GM18508 (cell line): ENCODE measurements around the gene QSOX1.

Source experiments
- ATAC-seq: cut with Tn5 transposase; IDR thresholded peaks from one replicate; pipeline ENCODE4 v1.9.1; 2021; ENCODE audit warnings: moderate number of reproducible peaks; ENCODE audit not compliant: insufficient read depth, unreplicated experiment

The QSOX1 gene

GRCh38 chr1:180210008-180210620 is 55.4 kb downstream of the QSOX1 start:
- ATAC-seq = no peak

- ATAC-seq = no peak
These were observed 56.6 kb downstream of the QSOX1 start for GRCh38 chr1:180211156-180211859.

DNA sequence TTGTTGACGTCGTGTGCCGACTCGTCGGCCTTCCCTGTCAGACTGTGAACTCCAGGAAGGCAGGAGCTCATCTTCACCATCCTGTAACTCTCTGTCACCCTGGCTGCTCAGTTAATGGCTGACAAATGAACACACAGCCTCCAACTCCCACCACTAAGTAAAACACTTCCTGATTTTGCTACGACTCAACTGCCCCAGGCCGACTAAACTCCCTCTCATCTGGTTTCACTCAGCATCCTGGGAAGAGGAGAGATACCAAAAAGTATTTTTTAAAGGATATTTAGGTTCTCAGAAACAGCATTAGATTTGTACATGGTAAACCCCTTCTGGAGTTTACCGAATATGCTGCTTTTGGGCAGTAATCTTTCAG is 57.2 kb downstream of the QSOX1 start:
- ATAC-seq = no peak

DNA sequence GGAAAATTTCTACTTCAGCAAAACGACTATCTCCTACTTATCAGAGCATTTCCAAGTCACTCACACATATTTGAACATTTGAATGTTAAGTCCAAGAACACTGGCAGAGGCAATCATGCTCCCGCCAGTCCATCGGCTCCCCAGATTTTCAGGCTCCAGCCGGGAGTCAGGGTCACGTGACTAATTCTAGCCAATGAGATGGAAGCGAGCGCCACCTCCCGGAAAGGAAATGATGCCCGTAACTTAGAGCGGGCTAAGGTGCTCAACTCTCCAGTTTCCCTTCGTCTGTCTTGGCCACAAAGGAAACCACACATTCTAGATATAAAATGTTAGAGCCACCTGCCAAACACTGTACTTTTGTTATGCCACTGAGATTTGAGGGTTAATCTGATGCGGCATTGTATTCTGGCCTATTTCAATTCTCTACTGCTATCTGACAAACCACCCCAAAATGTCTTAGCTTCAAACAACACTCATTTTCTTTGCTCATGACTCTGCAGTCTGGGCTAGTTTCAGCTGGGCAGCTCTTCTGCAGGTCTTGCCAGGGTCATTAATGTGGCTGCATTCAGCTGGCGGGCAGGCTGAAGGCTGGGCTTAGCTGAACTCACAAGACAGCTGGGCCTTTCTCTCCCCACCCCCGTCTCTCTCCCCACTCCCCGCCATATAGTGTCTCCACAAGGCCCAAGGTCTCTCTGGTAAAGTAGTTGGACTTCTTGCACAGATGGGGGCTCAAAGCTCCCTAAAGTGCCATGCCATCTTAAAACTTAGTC is 58.9 kb downstream of the QSOX1 start:
- ATAC-seq = no peak

GRCh38 chr1:180215856-180216625 is 61.4 kb downstream of the QSOX1 start:
- no peak for ATAC-seq

- no peak for ATAC-seq
These were observed 62.3 kb downstream of the QSOX1 start for GRCh38 chr1:180217006-180217405.

GRCh38 chr1:180218806-180219765 is 64.4 kb downstream of the QSOX1 start:
- ATAC-seq = no peak

DNA sequence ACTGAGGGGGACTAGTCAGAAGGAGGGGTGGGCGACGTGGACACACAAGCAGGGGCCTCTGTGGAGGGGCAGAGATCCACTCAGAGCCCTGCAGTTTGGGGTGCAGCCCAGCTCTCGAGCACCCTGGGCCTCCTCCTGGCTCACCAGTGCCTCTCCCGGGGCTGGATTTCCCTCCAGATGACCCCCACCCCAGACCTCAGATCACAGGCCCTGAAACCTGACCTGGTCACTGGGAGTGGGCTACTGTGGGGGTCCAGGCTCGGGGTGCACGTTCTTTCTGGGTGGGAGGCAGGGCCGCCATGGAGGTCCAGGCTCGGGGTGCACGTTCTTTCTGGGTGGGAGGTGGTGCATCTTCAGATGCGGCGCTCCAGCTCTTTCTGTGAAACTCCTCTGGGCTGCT is 65.1 kb downstream of the QSOX1 start:
- ATAC-seq = no peak

GRCh38 chr1:180221462-180221861 is 66.8 kb downstream of the QSOX1 start:
- ATAC-seq = no peak

GRCh38 chr1:180224902-180225301 is 70.2 kb downstream of the QSOX1 start:
- ATAC-seq = no peak

GRCh38 chr1:180225403-180225802 is 70.7 kb downstream of the QSOX1 start:
- no peak for ATAC-seq

DNA sequence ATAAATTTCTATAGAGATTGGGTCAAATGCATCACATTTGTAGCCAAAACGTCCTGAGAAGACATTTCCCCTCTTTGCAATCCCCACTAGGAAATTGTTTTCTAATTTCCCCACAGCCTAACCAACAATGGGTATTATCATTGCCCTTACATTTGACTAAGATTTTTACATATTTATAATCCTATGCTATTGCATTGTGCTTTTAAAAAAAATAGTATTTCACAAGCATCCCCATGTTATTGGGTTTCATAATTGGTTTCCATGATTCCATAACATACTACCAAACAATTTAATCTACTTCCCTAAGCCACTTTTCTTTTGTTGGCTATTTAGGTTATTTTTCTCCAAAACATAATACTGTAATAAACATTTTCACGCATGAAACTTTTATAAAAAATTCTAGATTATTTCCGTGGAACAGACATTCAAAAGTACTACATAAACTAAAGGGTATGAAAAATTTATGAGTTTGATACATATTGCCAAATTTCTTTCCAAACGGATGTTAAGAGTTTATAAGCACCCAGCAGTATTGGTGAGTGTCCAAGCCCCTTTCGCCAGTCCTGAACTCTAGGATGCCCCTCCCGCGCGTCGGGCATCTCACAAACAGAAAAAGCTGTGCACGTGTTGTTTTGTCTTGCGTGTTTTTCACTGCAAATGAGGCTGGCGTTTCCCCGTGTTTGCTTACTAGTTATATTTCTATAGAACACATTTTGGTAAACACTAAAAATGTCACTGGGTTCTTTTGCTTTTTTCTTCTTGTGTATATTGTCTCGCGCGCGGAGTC is 73.4 kb downstream of the QSOX1 start:
- ATAC-seq = no peak

DNA sequence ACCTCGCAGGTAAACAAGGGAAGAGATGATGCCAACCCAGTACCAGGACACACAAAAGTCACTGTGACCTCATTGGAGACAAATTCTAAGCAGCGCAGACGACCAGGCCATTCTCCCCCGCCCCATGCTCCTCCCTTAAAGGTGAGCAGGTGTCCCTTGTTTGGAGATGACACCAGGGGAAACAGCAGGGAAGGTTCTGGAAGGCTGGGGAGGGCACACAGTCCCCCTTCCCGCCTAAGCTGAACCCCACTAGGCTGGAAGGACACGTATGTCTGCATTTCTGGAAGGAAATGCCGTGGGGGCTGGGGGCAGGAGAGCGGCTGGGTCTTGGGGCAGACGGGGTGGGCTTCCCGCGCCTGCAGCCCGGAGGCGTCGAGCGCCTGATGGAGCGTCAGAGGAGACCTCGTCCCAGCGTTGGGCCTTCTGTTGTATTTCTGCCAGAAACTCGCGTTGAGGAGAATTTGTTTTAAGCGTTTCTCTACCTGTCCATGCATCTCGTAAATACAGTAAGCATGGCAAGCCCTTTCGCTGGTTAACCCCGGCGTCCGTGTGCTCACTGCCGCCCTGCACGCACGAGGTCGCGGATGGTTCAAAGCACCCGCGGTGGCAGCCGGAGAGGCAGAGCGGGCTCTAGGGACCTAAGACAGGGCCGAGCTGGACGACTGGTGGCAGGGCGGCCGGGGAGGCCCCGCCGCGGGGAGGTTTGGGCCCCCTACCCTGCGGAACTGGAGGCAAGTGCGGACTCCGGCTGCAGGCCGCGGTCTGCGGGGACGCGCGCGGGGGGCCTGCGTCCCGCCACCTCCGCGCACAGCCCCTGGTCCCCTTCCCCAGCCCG is 74.2 kb downstream of the QSOX1 start:
- ATAC-seq = no peak

GRCh38 chr1:180229483-180230415 is 75.1 kb downstream of the QSOX1 start, which contains the start of gene LHX4:
TSS of gene LHX4 (plus strand) at chr1:180230264. CDS start at chr1:180230530, 266 bp downstream.
- no peak for ATAC-seq

DNA sequence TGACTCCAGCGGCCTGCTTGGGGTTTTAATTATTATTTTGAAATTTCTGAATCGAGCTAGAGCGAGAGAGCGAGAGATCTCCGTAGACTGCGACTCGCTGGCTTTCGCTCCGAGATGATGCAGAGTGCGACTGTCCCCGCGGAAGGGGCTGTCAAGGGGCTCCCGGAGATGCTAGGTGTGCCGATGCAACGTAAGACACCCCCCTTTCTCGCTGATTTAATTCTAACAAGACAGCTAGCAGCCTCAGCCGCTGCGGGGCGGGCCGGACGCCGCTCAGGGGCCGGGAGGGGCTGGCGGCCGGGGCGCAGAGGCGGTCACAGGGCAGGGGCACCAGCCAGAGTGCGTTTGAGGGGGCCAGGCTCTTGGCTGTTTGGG is 75.7 kb downstream of the QSOX1 start:
- ATAC-seq = no peak

DNA sequence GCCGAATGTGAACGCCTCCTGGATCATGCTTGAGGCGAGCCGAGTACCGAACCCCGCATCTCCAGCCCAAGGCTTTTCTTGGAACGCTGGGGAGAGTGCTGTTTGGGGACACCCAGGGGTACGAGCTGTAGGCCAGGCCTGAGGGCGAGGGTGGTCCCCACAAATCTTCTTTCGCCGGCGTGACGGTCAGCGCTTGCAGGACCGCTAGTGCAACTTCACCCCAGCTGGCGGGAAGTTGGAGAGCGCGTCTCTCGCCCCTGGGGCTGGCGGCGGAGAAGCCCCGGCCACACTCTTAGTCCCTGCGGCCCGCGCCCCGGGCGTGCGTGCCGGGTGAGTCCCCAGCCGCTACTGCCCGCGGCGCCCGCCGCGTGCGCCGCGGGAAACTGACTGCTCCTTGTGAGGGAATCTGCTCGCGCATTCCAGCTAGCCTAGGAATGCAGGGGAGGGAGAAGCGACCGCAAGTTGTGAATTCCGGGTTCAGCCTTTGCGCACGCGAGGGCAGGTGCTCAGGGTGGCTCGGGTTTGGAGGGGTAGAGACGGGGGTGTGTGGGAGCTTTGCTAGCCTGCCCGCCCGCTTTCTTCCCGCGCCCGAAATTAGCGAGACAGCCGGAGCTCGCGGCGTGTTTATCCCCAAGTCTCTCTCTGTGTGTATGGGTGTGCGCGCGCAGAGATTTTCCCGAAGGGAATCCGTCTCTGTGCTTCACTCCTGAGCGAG is 76.3 kb downstream of the QSOX1 start:
- ATAC-seq = no peak
